ENCODE results near the gene CAPN7. TPM values are rescaled to one million over a fixed set of nuclear protein-coding genes. Genes with fewer than 3 reads are reported as not detected.

The CAPN7 gene
- total RNA-seq, 1 experiment from 2014 or later = 27.7 TPM

DNA sequence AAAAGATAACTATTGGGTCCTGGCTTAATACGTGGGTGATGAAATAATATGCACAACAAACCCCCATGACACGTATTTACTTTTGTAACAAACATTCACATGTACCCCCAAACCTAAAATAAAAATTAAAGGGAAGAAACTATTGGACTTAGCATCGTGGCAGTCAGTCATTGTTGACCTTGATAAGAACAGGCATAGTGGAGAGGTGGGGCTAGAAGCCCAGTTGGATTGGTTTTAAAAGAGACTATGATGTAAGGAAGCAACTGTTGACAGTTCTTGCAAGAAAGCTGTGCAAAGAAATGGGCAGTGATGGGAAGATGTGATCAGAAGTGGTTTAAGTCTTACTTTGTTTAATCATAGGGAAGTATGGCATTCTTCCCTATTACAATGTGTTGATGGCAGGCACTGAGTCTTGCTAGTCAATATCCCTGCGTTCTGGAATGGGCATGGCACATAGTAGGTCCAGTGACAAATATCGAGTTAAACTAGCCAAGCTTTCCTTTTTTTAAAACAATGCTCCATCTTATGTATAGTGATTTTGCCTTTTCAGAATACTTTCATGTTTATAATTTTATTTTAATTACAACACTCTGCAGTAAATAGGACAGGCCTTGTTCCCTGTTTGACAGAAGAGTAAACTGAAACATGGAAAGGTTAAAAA is 37.9 kb downstream of the CAPN7 start:
- Histone ChIP-seq H3K9ac (ENCODE audit: low read length) (no peak overlapping the region), H2AFZ (ENCODE audit: low read depth, low read length, poor library complexity, severe bottlenecking) (no peak overlapping the region), H3K9me2 (ENCODE audit: insufficient read depth) (no peaks in the 10 kb centered on the region), H3K27ac (ENCODE audit: low read depth, low read length) (no peak overlapping the region), H3K9me3 (ENCODE audit: control insufficient read depth in 1 of 2, insufficient read depth in 1 of 2, low read depth in 1 of 2, low read length in 2 of 2) (no peaks in the 10 kb centered on the region), H3K36me3 (ENCODE audit: control insufficient read depth in 1 of 2, insufficient read depth in 2 of 2, low read length in 2 of 2) (peaks cover 21 to 46% of the 10 kb centered on the region in 2 experiments; a peak in 3 of 4 replicates), H4K20me1 (ENCODE audit: insufficient read depth) (no peaks in the 10 kb centered on the region), H3K4me2 (ENCODE audit: low read length) (no peak overlapping the region), H3K79me2 (ENCODE audit: insufficient read depth, low read length) (no peaks in the 10 kb centered on the region), H3K4me3 (replicated peaks in 1 of 2; ENCODE audit: low read depth in 1 of 2, low read length in 2 of 2) (no peak overlapping the region), H3K27me3 (ENCODE audit: insufficient read depth, low read length) (no peaks in the 10 kb centered on the region), H3K4me1 (ENCODE audit: control insufficient read depth in 1 of 2, insufficient read depth in 2 of 2, low read length in 2 of 2) (no peaks in the 10 kb centered on the region)
- POLR2A ChIA-PET = no interaction called here
- BruUV-seq (replicated peaks) = no TSS peak
- no peak for ATAC-seq
- TF ChIP-seq TCF7L2 (IDR thresholded peaks at IDR 0.05; ENCODE audit: borderline replicate concordance, extremely low read depth, insufficient read depth, insufficient read length) = no peak
- TF ChIP-seq SRF (IDR thresholded peaks at IDR 0.05; ENCODE audit: low read depth) = no peak
- no peak for TF ChIP-seq FOSL1 (IDR thresholded peaks at IDR 0.05; ENCODE audit: low read depth)
- TF ChIP-seq, protein P1, sequence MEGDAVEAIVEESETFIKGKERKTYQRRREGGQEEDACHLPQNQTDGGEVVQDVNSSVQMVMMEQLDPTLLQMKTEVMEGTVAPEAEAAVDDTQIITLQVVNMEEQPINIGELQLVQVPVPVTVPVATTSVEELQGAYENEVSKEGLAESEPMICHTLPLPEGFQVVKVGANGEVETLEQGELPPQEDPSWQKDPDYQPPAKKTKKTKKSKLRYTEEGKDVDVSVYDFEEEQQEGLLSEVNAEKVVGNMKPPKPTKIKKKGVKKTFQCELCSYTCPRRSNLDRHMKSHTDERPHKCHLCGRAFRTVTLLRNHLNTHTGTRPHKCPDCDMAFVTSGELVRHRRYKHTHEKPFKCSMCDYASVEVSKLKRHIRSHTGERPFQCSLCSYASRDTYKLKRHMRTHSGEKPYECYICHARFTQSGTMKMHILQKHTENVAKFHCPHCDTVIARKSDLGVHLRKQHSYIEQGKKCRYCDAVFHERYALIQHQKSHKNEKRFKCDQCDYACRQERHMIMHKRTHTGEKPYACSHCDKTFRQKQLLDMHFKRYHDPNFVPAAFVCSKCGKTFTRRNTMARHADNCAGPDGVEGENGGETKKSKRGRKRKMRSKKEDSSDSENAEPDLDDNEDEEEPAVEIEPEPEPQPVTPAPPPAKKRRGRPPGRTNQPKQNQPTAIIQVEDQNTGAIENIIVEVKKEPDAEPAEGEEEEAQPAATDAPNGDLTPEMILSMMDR (IDR thresholded peaks at IDR 0.05 in 2 of 3, conservative IDR thresholded peaks at IDR 0.05 in 1 of 3; ENCODE audit: borderline replicate concordance in 1 of 3, insufficient read depth in 1 of 3, low read depth in 2 of 3, low read length in 2 of 3) = no peak
- TF ChIP-seq, protein P2, sequence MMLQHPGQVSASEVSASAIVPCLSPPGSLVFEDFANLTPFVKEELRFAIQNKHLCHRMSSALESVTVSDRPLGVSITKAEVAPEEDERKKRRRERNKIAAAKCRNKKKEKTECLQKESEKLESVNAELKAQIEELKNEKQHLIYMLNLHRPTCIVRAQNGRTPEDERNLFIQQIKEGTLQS (IDR thresholded peaks at IDR 0.05) = no peak
- TF ChIP-seq CEBPB (IDR thresholded peaks at IDR 0.05; ENCODE audit: low read depth) = no peak
- TF ChIP-seq ZFX (IDR thresholded peaks at IDR 0.05) = no peak
- no peak for TF ChIP-seq POLR2A (IDR thresholded peaks at IDR 0.05; ENCODE audit: borderline replicate concordance, extremely low read depth, insufficient read depth, insufficient read length)
- no peak for TF ChIP-seq EGR1 (IDR thresholded peaks at IDR 0.05; ENCODE audit: low read depth)
- TF ChIP-seq ELF1 (IDR thresholded peaks at IDR 0.05; ENCODE audit: borderline replicate concordance, low read depth) = no peak
- no peak for TF ChIP-seq EZH2phosphoT487 (IDR thresholded peaks at IDR 0.05; ENCODE audit: borderline replicate concordance)
- no peak for TF ChIP-seq ZNF274 (IDR thresholded peaks at IDR 0.05; ENCODE audit: low read depth, low read length)
- no peak for TF ChIP-seq CBX3 (IDR thresholded peaks at IDR 0.05; ENCODE audit: low read depth)
- intact Hi-C loops (cut with micrococcal nuclease) = no loop called here
- DNase-seq (ENCODE audit: low read depth, low spot score) = no peak
- CTCF ChIA-PET = no interaction called here
- RAD21 ChIA-PET (ENCODE audit: low non-redundant PET in 1 of 2, low total read pairs in 2 of 2, uncharacterized antibody in 2 of 2, unreplicated experiment in 2 of 2) = no interaction called here
